ENCODE data around the gene LDLRAD3. TPM values are rescaled to one million over a fixed set of nuclear protein-coding genes. Genes with fewer than 3 reads are reported as not detected.
"Not testable (repeated sequence)": the region's sequence is repeated elsewhere in the genome, so short reads cannot be mapped to it uniquely, and the experiment has no call there.

The LDLRAD3 gene
- total RNA-seq, 1 experiment from 2014 or later: 19.0 TPM

DNA sequence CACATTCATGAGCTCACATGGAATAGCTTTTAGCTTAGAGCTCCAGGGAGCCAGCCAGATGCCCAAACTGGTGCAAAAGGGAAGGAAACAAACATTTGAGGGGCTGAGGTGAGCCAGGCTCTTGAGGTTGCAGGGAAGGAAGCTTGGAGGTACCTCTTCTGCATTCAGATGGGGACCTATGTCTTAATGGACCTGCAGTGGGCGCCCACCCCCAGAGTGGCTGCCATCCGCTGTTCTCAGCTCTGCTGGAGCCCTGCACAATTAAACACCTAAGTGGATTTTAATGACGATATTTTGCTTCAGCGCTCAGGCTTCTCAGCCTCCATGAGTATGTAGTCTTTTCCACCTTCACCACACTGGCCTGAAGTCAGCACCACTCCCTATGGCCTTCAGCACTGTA is 100.8 kb downstream of the LDLRAD3 start:
- no peaks in the 10 kb centered on the region for H3K9me2 ChIP-seq (ENCODE audit: insufficient read depth)
- TF ChIP-seq TCF7L2 (IDR thresholded peaks at IDR 0.05; ENCODE audit: borderline replicate concordance, extremely low read depth, insufficient read depth, insufficient read length) (no peak), FOSL1 (IDR thresholded peaks at IDR 0.05; ENCODE audit: low read depth) (no peak), YY1 (IDR thresholded peaks at IDR 0.05; ENCODE audit: extremely low read depth, insufficient replicate concordance, low read depth, low read length) (no peak), CBX3 (IDR thresholded peaks at IDR 0.05; ENCODE audit: low read depth) (no peak), EZH2phosphoT487 (IDR thresholded peaks at IDR 0.05; ENCODE audit: borderline replicate concordance) (no peak), EGR1 (IDR thresholded peaks at IDR 0.05; ENCODE audit: low read depth) (no peak), SP1 (IDR thresholded peaks at IDR 0.05; ENCODE audit: low read depth) (no peak), RAD21 (IDR thresholded peaks at IDR 0.05; ENCODE audit: low read depth) (no peak)
- TF ChIP-seq, protein P1, sequence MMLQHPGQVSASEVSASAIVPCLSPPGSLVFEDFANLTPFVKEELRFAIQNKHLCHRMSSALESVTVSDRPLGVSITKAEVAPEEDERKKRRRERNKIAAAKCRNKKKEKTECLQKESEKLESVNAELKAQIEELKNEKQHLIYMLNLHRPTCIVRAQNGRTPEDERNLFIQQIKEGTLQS (IDR thresholded peaks at IDR 0.05): no peak
- no peaks in the 10 kb centered on the region for H4K20me1 ChIP-seq (ENCODE audit: insufficient read depth)
- H3K4me1 ChIP-seq (ENCODE audit: control insufficient read depth in 1 of 2, insufficient read depth in 2 of 2, low read length in 2 of 2): no peaks in the 10 kb centered on the region
- intact Hi-C loops (cut with micrococcal nuclease): loop anchor here (5.0 kb wide), 1 partner anchor 213 kb away; no protein-coding TSS in a partner anchor
- no peaks in the 10 kb centered on the region for H3K36me3 ChIP-seq (ENCODE audit: control insufficient read depth in 1 of 2, insufficient read depth in 2 of 2, low read length in 2 of 2)
- no peak for ATAC-seq
- H3K4me3 ChIP-seq (replicated peaks in 1 of 2; ENCODE audit: low read depth in 1 of 2, low read length in 2 of 2): no peak overlapping the region
- no peaks in the 10 kb centered on the region for H3K9me3 ChIP-seq (ENCODE audit: control insufficient read depth in 1 of 2, insufficient read depth in 1 of 2, low read depth in 1 of 2, low read length in 2 of 2)
- no peak overlapping the region for H3K4me2 ChIP-seq (ENCODE audit: low read length)
- BruUV-seq (replicated peaks): no TSS peak
- H3K27me3 ChIP-seq (ENCODE audit: insufficient read depth, low read length): no peaks in the 10 kb centered on the region
- POLR2A ChIA-PET: no interaction called here
- H3K9ac ChIP-seq (ENCODE audit: low read length): no peak overlapping the region
- H3K79me2 ChIP-seq (ENCODE audit: insufficient read depth, low read length): no peaks in the 10 kb centered on the region
- no peak overlapping the region for H2AFZ ChIP-seq (ENCODE audit: low read depth, low read length, poor library complexity, severe bottlenecking)
- RAD21 ChIA-PET (ENCODE audit: low non-redundant PET in 1 of 2, low total read pairs in 2 of 2, uncharacterized antibody in 2 of 2, unreplicated experiment in 2 of 2): no interaction called here
- H3K27ac ChIP-seq (ENCODE audit: low read depth, low read length): no peak overlapping the region
- CTCF ChIA-PET: no interaction called here
- no peak for DNase-seq (ENCODE audit: low read depth, low spot score)

DNA sequence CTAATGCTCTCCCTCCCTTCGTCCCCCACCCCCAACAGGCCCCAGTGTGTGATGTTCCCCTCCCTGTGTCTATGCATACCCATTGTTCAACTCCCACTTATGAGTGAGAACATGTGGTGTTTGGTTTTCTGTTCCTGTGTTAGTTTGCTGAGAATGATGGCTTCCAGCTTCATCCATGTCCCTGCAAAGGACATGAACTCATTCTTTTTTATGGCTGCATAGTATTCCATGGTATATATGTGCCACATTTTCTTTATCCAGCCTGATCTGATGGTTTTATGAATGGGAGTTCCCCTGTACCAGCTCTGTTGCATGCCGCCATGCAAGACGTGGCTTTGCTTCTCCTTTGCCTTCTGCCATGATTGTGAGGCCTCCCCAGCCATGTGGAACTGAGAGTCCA is 102.1 kb downstream of the LDLRAD3 start:
- H3K36me3 ChIP-seq (ENCODE audit: control insufficient read depth in 1 of 2, insufficient read depth in 2 of 2, low read length in 2 of 2); H3K9ac ChIP-seq (ENCODE audit: low read length); H3K9me2 ChIP-seq (ENCODE audit: insufficient read depth); DNase-seq (ENCODE audit: low read depth, low spot score); ATAC-seq; H2AFZ ChIP-seq (ENCODE audit: low read depth, low read length, poor library complexity, severe bottlenecking); BruUV-seq (replicated peaks); H3K4me3 ChIP-seq (replicated peaks in 1 of 2; ENCODE audit: low read depth in 1 of 2, low read length in 2 of 2); H3K4me2 ChIP-seq (ENCODE audit: low read length); H3K27ac ChIP-seq (ENCODE audit: low read depth, low read length); CTCF ChIA-PET; intact Hi-C loops (cut with micrococcal nuclease); H3K9me3 ChIP-seq (ENCODE audit: control insufficient read depth in 1 of 2, insufficient read depth in 1 of 2, low read depth in 1 of 2, low read length in 2 of 2); POLR2A ChIA-PET; H3K27me3 ChIP-seq (ENCODE audit: insufficient read depth, low read length); H4K20me1 ChIP-seq (ENCODE audit: insufficient read depth); H3K79me2 ChIP-seq (ENCODE audit: insufficient read depth, low read length); RAD21 ChIA-PET (ENCODE audit: low non-redundant PET in 1 of 2, low total read pairs in 2 of 2, uncharacterized antibody in 2 of 2, unreplicated experiment in 2 of 2); H3K4me1 ChIP-seq (ENCODE audit: control insufficient read depth in 1 of 2, insufficient read depth in 2 of 2, low read length in 2 of 2): not testable (repeated sequence)
